Activated naive CD4-positive, alpha-beta T cell treated with Interleukin-2 at 50 U/mL for 16 hours (primary cell): ENCODE results near the gene NRXN3.
"Not testable (repeated sequence)": the region's sequence is repeated elsewhere in the genome, so short reads cannot be mapped to it uniquely, and the experiment has no call there.

Experiments used
- DNase-seq: peaks from one replicate; pipeline ENCODE4 v3.0.0-alpha.2; 2020

The NRXN3 gene

GRCh38 chr14:78972440-78972839 is 802.3 kb downstream of the NRXN3 start:
- no peak for DNase-seq

- no peak for DNase-seq
These were observed 804.5 kb downstream of the NRXN3 start for GRCh38 chr14:78974691-78975090.

GRCh38 chr14:78975734-78976133 is 805.6 kb downstream of the NRXN3 start:
- DNase-seq: no peak

GRCh38 chr14:78978896-78979295 is 808.7 kb downstream of the NRXN3 start:
- DNase-seq: no peak

GRCh38 chr14:78982551-78982950 is 812.4 kb downstream of the NRXN3 start:
- DNase-seq: no peak

- no peak for DNase-seq
These were observed 813.0 kb downstream of the NRXN3 start for GRCh38 chr14:78983126-78983525.

GRCh38 chr14:78985668-78986381 is 815.7 kb downstream of the NRXN3 start:
- DNase-seq: no peak

GRCh38 chr14:78986989-78987388 is 816.8 kb downstream of the NRXN3 start:
- no peak for DNase-seq

- no peak for DNase-seq
These were observed 819.0 kb downstream of the NRXN3 start for GRCh38 chr14:78989221-78989620.

GRCh38 chr14:78992867-78993266 is 822.7 kb downstream of the NRXN3 start:
- DNase-seq: no peak

- DNase-seq: no peak
These were observed 827.6 kb downstream of the NRXN3 start for GRCh38 chr14:78997811-78998210.

GRCh38 chr14:79009286-79009685 is 839.1 kb downstream of the NRXN3 start:
- no peak for DNase-seq

GRCh38 chr14:79011091-79011919 is 841.1 kb downstream of the NRXN3 start:
- no peak for DNase-seq

- no peak for DNase-seq
These were observed 841.7 kb downstream of the NRXN3 start for GRCh38 chr14:79011920-79012204.

- no peak for DNase-seq
These were observed 846.8 kb downstream of the NRXN3 start for GRCh38 chr14:79016828-79017505.

- no peak for DNase-seq
These were observed 847.4 kb downstream of the NRXN3 start for GRCh38 chr14:79017561-79017960.

GRCh38 chr14:79018836-79019235 is 848.7 kb downstream of the NRXN3 start:
- no peak for DNase-seq

GRCh38 chr14:79019898-79020297 is 849.7 kb downstream of the NRXN3 start:
- not testable (repeated sequence) for DNase-seq

- no peak for DNase-seq
These were observed 851.6 kb downstream of the NRXN3 start for GRCh38 chr14:79021766-79022165.

- no peak for DNase-seq
These were observed 857.0 kb downstream of the NRXN3 start for GRCh38 chr14:79027138-79027537.

- no peak for DNase-seq
These were observed 858.1 kb downstream of the NRXN3 start for GRCh38 chr14:79028281-79028680.

GRCh38 chr14:79036441-79036840 is 866.3 kb downstream of the NRXN3 start:
- DNase-seq: no peak

- DNase-seq: no peak
These were observed 866.9 kb downstream of the NRXN3 start for GRCh38 chr14:79037106-79037505.

- DNase-seq: no peak
These were observed 867.4 kb downstream of the NRXN3 start for GRCh38 chr14:79037593-79037992.
